ENCODE data around the gene CHCHD3.
"Not testable (repeated sequence)": the region's sequence is repeated elsewhere in the genome, so short reads cannot be mapped to it uniquely, and the experiment has no call there.

The CHCHD3 gene

DNA sequence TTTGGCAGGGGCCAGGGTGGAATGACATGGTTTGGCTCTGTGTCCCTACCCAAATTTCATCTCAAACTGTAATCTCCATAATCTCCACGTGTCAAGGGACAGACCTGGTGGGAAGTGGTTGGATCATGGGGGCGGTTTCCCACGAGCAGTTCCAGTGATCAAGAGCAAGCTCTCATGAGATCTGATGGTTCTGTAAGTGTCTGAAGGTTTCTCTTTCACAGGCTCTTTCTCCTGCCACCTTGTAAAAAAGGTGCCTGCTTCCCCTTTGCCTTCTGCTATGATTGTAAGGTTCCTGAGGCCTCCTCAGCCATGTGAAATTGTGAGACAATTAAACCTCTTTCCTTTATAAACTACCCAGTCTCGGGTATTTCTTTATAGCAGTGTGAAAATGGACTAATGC lies 188.3 kb downstream of the CHCHD3 start:
- DNase-seq = no peak

DNA sequence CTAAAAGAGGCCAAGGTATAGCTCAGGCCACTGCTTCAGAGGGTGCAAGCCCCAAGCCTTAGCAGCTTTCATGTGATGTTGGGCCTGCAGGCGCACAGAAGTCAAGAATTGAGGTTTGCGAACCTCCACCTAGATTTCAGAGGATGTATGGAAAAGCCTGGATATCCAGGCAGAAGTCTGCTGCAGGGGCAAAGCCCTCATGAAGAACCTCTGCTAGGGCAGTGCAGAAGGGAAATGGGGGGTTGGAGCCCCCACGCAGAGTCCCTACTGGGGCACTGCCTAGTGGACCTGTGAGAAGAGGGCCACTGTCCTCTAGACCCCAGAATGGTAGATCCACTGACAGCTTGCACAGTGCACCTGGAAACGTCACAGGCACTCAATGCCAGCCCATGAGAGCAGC lies 189.1 kb downstream of the CHCHD3 start:
- not testable (repeated sequence) for DNase-seq

DNA sequence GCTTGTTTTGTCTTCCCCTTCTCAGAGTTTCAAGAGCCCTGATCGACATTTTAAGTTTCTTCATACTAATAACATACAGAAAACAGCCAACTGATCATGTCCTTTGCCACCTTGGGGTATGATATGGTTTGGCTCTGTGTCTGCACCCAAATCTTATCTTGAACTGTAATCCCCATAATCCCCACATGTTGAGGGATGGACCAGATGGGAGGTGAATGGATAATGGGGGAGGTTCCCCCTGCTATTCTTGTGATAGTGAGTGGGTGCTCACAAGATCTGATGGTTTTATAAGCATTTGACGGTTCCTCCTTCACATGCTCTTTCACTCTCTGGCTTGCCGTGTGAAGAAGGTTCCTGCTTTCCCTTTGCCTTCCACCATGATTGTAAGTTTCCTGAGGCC lies 190.3 kb downstream of the CHCHD3 start:
- no peak for DNase-seq

DNA sequence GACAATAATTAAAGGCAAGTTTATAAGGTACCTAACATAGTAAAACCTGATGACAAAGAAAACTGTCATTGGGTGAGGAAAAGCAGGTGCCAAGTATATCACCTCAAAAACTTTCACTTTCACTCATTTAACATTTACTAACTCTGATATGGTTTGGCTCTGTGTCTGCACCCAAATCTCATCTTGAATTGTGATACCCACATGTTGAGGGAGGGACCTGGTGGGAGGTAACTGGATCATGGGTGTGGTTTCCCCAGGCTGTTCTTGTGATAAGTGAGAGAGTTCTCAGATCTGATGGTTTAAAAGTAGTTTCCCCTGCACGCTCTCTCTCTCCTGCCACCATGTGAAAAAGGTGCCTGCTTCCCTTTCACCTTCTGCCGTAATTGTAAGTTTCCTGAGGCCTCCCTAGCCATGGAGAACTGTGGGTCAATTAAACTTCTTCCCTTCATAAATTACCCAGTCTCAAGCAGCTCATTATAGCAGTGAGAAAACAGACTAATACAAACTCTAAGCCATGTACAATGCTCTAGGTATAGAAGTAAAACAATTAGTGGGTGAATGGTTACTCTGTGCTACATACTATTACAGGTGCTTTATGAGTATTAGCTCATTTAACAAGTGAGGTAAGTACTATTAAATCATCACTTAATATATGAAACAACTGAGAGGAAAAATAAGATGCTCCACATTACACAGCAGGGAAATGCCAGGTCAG lies 199.0 kb downstream of the CHCHD3 start:
- no peak for DNase-seq

DNA sequence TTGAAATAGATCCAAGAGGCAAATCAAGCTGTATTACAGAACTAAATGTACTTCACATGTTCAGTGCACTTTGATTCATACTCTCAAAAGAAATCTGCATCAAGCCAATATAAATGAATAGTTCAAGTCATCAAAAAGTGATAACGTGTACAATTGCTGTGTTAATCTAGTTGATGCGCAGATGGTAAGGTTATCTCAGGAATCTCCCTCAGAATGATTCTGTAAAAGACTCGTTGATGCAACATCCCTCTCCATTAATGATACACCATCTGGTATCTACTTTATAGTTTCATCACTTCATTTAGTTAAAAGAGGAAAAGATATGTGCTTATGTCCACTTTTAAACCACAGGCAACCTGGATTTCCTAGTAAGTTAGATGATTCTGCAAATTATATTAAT lies 200.6 kb downstream of the CHCHD3 start:
- DNase-seq = no peak

DNA sequence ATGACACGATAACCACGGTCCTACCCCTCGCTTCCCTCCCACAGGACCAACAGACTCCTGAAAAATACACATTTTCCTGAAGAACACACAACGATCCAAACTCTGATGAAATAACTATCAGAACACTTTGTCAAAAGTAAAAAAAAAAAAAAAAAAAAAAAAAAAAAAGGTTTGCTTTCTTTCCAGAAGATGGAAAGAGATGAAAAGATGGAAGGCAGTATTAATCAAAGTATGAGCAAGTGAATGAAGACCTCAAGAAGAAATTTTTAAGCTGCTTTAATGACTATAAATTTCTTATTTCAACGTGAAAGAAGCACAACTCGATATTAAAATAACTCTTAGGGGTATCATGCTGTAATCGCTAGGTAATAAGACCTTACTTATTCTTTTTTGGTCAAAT lies 202.3 kb downstream of the CHCHD3 start:
- no peak for DNase-seq

DNA sequence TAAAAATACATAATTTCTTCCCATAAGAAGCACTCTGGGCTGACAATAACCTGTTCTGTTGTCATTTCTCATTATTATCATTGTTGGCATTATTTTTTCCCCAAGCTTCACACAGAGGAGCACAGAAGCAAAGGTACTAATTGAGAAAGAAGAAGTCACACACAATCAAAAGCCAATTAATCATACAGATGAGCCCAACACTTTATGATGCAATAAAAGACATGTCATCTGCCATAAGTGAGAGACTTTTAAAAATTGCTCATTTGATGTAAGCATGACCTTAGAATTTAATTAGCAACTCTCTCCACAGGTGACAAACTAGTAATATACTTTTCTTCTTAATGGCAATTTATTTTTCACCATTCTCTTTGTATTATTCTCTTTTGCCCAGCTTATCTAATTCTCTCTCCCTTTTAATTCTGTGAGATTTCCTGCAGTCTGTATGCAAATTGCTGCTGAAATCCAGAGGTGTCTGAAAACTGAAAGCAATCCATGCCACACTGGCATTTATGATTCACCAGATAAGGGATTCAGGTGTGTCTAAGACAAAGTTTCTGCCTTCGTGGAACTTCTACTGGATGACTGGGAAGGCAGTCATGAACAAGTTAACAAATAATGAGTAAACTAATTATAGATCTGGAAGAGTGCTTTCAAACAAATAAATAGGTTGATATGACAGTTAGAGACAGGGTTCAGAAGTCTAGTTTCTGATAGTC lies 203.5 kb downstream of the CHCHD3 start:
- no peak for DNase-seq

DNA sequence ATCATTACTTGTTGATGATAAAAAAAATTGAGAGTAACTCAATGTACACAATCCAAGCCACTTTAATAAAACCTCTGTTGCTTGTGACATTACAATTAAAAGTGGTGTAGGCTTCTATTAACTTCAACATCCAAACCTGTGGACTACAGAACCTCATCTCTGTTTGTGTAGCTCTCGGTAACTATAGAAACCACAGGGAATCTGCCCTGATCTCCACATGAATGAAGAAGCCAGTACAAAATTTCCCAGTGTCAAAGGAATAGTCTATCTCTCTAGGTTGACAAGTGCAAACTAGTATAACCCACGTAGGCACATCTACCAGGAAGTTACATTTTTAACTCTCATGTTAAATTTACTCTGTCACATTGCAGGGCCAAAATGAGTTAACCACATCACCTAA lies 204.3 kb downstream of the CHCHD3 start:
- DNase-seq = peak; percentile 30

DNA sequence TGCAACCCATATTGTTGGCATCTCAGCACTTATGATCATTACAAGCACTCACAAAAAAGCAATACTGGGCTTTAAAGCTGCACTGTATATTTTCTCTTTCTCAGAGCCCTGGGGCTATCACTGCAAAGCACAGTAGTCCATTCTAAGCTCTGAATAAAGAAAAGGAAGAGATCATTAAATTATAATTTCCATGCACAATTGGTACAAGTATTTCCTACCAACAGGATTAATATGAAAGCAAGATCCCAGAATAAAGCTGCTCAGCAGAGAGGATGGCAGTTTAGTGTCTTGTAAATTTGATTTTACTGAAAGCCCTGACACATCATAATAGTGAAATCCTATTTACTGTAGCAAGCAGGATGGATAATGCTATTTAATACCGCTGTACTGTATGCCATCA lies 205.3 kb downstream of the CHCHD3 start:
- DNase-seq = no peak

DNA sequence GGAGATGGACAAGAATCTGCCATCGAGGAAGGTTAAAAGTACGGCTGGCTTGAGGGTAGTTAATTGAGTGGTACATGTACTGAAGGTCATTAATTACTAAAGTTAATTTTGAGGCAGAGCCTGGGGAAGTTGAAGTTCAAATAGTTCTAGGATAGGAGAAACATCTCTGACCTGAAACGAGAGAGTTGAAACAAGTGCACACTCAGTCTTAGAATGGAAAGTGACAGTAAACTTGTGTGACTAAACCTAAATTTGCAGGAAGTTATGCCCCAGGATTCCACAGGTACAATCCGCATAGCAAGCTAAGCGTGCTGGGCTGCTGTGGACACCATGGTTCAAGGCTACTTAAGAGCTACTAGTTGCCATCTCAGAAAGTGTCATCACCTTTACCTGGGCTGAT lies 209.9 kb downstream of the CHCHD3 start:
- DNase-seq = no peak

DNA sequence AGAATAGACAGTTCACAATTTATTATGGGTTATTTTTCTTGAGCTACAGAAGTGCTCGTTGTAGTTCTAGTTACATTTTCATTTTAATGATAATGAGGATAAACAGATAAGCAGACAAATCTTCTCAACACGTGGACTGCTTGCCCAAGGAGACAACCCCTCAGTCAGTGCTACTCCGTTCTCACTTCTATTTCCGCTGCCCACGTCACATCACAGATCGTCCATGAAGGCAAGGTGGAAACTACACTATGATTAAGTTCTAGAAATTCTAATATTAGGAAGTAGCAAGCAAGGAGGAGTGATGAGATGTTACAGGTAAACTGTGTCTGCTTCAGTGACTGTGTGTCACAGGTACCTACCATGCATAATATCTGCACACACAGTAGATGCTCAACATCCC lies 210.5 kb downstream of the CHCHD3 start:
- DNase-seq = no peak

DNA sequence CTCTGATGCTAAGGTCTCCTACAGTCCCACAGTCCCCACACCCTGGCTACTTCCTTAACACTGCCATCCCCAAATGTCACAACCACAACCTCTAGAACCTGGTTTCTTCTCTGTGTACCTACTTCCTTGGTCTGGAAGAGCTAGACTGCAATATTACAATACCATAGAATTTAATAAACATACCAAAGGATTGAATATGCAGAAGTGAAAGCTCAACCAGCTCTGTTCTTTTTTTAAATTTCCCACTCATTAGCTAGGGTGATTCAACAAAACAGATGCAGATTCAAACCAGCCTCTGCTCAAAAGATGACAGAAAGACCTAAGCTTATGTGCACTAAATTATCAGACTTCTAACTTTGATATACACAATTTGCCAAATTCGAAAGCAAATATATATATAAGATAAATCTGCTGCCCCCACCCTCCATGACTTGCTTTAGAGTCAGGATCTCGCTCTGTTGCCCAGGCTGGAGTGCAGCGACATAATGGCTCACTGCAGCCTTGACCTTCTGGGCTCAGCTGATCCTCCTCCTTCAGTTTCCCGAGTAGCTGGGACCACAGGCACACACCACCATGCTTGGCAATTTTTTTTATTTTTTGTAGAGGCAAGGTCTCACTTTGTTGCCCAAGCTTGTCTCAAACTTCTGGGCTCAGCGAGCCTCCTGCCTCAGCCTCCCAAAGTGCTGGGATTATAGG lies 212.6 kb downstream of the CHCHD3 start:
- DNase-seq = no peak

DNA sequence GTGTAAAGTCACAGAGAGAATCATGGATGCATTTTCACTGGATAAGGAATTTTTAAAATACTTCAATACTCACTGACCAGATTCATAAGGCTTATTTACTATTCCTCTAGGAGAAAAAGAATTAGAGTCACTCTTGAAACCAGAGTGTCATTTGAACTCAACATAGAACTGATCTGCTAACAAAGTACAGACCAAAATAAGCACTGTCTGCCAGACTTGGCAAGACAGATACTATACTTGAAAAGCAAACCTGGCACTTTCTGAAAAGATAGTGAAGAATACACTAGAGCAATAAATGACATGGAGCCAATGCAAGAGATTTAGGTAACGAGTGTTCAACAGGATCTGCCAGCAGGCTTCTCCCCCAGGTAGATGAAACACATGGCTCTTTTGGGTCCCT lies 215.3 kb downstream of the CHCHD3 start:
- DNase-seq = no peak

DNA sequence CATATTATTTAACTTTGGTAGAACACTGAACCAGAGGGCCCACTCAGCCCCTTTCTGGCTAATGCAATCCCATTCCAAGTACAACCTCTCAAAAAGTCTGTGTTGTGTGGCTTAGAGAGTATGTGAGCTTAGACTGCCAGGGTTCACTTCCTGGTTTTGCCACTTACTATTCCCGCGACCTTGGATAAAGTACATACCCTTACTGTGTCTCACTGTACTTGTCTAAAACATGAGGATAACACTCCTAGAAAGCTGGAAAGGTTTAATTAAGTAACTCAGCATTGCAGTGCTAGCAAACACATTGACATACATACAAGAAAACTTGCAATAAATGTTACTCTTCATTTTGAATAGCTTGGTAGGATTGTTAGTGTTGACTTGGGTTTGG lies 215.8 kb downstream of the CHCHD3 start:
- DNase-seq = no peak

DNA sequence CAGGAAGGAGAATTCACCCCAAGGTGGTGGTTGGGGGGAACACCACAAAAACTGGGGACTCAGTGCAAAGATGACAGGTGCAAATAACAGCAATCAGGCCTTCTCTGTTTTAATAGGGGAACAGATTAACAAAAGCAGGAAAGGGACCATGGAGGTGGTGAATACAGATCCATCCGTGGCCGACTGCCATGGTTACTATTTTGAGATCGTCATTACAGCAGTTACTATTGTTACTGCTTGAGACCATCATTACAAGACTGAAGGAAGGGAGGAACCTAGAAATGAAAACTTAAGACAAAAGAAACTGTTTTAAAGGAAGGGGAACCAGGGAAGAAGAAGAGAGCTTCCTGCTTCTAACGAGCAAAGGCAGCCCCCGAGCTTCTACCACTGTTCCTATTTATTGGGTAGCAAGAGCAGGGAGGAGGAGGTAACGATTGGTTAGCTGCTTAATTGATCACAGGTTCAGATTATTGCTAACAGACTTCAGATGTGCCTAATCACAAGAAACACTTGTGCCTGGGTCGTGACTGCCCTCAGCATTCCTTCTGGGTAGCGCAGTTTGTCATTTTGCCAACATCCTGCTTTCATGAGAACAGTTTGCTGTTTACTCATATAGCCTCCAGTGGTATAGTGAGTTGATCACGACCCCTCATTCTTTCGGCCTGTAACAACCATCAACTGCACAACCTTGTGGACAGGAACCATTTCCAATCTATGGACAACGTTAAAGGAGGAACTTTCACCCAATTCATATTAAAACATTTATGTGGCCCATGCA lies 216.3 kb downstream of the CHCHD3 start:
- no peak for DNase-seq

DNA sequence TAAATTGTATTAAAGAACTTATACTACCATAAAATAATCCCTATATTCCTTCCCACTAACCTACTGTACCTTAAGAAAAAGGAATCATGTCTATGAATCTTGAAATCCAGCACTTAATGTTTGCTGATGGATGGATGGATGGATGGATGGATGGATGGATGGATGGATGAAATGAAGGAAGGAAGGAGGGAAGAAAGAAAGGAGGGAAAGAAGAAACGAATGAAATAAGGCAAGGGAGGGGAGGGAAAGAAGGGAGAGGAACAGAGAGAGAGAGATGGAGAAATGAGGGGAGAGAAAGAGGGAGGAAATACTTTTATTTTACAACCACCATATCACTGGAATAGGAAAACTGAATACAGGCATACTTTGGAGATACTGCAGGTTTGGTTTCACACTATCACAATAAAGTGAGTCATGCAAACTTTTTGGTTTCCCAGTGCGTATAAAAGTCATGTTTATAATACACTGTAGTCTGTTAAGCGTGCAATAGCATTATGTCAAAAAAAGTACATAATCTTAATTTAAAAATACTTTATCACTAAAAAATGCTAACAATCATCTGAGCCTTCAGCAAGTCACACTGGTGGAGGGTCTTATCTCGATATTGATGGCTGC lies 219.8 kb downstream of the CHCHD3 start:
- no peak for DNase-seq

DNA sequence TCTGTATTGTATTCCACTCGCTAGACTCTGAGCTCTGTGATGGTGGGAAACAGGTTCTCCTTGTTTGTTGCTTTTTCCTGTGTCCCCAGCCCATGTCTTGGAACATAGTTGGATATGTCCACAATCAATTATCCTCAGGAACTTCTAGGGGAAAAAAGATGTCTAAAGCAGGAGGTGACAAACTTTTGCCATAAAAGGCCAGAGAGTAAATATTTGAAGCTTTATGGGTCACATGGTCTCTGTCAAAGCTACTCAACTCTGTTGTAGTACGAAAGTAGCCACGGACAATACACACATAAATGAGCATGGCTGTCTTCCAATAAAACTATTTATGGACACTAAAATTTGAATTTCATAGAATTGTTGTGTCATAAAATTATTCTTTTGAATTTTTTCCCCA lies 220.5 kb downstream of the CHCHD3 start:
- no peak for DNase-seq

DNA sequence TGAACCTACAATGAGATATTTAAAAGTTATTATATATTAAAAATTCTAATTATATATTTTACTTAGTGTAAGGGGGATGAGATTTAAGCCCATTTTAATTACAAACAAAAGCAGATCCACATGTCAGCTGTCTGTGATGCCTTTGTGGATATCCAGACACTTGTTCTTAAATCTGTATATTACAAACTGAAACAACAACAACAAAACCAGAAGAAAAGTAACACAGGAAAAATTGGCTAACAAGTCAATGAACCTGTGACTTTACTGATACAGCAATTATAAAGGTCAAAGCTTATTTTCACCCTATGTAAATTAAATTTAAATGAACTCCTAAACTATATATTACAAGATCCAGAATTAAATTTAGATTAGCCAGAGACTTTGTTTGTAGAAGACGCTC lies 222.7 kb downstream of the CHCHD3 start:
- no peak for DNase-seq

DNA sequence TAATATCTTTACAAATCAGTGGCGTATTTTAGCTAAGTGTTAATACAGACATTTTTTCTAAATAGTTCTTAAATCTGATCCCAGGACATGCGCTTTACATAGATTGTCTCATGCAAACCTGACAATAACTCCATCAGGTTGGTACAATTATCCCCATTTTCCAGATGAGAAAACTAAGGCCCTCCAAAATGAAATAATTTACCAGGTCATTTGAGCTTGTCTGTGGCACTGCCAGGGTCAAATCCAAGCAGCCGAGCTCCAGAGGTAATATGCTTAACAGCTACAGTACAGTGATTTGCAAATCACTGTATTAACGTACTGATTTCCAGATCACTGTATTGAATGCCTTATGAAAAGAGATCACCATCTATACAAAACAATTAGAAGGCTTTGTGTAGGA lies 223.1 kb downstream of the CHCHD3 start:
- DNase-seq = no peak

DNA sequence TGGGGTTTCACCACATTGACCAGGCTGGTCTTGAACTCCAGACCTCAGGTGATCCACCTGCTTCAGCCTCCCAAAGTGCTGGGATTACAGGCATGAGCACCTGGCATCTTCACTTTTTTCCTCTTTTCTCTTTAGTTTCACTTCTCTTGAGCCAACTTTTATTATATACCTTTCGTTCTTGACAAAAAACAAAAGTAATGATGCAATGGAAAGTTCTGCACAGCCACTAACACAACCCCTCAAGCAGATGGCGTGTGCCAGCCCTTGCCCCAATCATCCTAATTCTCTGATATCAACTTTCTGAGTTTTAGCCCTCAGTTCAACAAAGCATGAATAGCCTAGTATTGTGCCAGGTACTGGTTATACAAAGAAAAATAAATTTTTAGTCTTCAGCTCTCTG lies 223.6 kb downstream of the CHCHD3 start:
- DNase-seq = no peak

DNA sequence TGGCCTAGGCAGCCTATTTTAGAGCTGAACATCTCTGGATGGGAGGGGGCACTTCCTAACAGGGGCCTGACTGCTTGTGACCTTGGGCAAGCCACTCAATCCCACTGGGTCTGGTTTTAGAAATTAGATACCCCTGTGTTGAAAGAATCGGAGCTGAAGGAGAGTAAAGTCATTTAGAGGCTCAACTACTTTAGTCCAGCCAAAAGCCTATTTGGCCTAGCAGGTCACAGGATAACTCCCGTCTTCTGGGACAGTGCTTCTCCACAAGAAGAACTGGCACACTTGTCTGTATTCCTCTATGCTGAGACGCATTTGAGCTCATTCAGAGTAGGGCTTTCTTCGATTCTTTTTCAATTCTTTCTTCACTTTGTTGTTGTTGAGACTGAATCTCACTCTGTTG lies 224.2 kb downstream of the CHCHD3 start:
- no peak for DNase-seq

DNA sequence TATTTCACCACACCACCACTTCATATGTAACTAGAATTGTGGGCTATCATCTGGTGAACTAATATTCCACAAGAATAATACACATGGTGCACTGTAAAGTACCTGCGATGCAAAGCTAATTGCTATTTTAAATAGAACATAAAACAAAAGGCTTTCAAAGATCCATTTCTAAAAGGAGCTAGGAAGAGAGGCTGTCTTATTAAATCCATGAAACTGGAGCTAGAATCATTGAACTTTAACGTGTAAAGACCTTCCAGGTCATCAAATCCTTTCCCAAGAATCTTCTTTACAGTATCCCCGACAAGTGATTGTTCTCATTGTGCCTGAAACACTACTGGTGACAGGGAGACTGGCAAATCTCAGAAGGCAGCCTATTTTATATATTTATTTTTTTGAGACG lies 224.9 kb downstream of the CHCHD3 start:
- DNase-seq = no peak

DNA sequence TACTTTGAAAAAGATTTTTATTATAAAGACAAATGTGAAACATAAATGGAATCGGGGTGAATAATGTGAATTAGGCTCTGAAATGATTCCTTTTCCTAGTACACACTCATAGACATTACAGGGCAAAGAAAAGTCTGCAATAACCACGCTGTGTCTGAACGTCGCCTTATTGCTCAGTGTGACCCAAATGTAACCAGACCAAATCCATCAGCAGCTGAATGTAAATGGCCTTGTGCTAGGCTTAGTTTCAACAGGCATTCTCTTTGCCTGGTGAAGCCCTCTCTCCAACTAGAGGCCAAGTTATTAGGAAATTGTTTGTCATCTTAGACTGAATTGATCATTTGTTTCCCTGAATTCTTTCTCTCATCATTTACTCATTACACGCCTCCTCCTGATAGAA lies 225.5 kb downstream of the CHCHD3 start:
- no peak for DNase-seq
